ENCODE measurements around the gene PERCC1.

DNA sequence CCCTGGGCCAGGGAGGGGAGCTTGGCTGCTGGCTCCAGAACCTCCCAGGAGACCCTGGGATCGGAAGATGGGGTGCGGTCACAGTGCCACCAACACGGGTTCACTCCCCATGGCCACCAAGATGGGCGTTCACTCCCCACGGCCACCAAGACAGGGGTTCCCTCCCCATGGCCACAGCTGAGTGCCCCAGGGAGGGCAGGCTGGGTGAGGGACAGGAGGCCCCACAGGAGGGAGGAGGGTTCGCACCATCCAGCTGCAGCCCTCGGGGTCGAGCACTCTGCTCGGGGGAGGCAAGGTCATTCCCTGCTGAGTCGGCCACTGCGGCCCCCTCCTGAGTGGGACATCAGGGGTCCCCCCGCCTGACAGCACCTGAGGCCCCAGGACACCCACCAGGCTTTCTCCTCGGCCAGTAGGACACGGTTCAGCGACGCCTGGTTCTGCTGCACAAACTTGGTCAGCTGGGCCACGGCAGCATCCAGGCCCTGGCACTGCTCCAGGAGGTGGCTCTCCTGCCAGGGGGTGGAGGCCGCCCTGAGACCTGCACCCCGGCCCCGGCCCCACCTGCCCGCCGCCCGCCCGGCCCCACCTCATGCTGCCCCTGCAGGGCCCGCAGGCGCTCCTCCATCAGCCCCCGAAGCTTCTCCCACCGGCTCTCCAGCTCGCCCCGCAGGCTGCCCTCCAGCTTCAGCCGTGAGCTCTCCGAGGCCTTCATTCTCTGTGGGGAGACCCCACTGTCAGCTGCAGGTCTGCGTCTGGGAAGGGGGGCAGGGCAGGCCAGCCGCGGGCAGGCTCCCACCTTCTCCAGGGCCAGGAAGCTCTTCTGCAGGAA lies 7.6 kb downstream of the PERCC1 start:
- TF ChIP-seq, protein P1, sequence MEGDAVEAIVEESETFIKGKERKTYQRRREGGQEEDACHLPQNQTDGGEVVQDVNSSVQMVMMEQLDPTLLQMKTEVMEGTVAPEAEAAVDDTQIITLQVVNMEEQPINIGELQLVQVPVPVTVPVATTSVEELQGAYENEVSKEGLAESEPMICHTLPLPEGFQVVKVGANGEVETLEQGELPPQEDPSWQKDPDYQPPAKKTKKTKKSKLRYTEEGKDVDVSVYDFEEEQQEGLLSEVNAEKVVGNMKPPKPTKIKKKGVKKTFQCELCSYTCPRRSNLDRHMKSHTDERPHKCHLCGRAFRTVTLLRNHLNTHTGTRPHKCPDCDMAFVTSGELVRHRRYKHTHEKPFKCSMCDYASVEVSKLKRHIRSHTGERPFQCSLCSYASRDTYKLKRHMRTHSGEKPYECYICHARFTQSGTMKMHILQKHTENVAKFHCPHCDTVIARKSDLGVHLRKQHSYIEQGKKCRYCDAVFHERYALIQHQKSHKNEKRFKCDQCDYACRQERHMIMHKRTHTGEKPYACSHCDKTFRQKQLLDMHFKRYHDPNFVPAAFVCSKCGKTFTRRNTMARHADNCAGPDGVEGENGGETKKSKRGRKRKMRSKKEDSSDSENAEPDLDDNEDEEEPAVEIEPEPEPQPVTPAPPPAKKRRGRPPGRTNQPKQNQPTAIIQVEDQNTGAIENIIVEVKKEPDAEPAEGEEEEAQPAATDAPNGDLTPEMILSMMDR (IDR thresholded peaks at IDR 0.05) = no peak
- no peak for TF ChIP-seq POLR2A (IDR thresholded peaks at IDR 0.05)

Data from lower leg skin (tissue), 3 donors.